GM19452 (cell line): Measurements from ENCODE around the gene STK10.
"Not testable (repeated sequence)": the region's sequence is repeated elsewhere in the genome, so short reads cannot be mapped to it uniquely, and the experiment has no call there.

Experiments
- ATAC-seq: cut with Tn5 transposase; IDR thresholded peaks from one replicate; pipeline ENCODE4 v1.9.1; 2021; ENCODE audit not compliant: unreplicated experiment

STK10 gene

DNA sequence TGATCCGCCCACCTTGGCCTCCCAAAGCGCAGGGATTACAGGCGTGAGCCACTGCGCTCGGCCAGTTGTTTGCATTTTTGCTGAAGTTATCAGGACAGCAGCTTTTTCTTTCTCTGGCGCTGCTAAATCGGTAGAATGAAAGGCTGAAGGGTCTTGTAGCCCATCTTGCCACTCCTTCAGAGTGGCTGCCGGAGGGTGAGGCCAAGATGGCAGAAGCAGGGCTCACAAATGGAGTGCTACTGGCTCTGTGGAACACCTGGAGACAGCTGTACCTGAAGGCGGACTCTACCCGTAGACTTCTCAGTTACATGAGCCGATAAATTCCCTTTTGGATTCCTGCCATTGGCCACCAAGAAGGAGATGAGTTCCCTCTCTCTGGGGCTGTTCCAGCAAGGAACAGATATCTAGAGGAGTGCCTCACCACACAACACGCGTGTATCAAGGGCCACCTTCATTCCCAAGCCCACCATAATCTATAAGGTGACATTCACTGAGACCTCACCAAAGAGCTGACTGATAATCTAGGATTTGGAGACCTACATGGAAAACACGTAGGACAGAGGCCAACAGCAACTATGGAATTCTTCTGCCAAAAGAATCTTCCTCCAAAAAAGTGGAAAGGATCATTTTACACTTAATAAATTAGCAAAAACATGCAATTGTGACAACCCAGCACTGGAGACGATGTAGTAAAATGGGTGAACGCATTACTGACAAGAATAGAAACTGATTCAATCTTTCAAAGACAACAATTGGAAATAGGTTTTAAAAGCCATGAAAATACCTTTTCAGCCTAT is 21.8 kb downstream of the STK10 start:
- ATAC-seq: no peak

DNA sequence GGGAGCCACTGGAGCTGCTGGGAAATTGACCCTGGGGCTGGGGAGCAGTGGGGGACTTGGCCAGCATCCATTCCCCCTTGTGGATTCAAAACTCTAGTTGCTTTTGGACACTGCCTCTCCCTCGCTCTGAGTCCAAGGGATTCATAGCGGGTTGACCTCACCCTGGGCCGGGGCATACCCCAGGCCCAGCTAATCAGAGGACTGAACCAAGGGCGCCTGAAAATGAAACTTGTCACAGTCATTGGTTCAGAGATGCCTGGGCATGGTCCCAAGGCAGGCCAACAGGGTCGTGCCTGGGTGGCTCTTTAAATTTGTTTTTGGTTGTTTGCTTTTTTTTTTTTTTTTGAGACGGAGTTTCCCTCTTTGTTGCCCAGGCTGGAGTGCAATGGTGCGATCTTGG is 22.6 kb downstream of the STK10 start:
- ATAC-seq: no peak

DNA sequence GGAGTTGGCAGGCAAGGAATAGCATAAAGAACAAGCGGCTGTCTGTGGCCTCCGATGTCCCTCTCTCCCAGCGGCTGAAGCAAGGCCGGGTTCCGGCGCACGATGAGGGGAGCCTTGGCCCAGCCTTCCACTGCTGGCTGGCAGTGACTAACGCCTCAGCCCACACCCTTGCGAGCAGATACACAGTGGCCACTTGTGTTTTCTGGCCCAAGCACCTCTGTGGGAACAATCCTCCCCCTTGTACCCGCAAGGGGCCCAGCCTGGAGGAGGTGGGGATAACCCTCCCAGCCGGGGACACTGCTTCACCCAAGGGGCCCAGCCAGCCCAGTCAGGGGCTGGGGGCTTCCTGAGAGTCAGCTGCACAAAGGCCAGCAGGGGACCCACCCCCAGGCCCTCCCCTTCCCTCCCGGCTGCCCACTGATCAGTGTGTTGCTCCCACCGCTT is 23.2 kb downstream of the STK10 start:
- no peak for ATAC-seq

DNA sequence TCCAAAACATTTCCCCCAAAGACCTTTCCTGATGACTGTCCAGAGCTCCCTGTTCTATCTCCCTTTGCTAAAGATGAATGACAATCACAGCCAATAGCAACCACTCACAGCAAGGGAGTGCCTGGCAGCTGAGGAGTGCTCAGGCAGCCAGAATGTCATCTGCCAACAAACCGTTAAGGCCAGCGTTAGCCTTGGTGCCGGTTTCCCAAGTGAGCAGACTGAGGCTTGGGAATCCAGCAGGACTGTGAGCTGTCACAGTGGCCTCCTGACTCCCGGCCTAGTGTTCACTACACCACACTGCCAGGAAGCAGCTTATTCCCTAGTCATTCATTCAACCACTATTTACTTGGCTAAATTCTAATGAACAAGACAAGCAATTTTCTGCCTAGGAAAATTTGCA is 24.7 kb downstream of the STK10 start:
- ATAC-seq: no peak

DNA sequence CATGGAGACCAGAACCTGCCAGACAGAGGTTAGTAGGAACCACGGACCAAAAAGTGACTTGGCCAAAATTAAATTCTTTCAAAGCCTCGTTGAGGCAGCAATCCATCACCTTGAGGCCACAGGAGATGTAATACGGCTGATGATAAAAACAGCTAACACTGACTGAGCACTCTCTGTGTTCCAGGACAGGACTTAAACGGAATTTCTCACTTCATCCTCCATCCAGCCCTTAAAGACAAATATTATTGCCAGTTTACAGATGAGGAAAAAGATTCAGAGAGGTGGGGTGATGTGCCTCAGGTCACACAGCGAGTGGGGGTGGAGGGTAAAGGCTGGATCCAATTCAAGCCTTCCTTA is 25.1 kb downstream of the STK10 start:
- no peak for ATAC-seq

DNA sequence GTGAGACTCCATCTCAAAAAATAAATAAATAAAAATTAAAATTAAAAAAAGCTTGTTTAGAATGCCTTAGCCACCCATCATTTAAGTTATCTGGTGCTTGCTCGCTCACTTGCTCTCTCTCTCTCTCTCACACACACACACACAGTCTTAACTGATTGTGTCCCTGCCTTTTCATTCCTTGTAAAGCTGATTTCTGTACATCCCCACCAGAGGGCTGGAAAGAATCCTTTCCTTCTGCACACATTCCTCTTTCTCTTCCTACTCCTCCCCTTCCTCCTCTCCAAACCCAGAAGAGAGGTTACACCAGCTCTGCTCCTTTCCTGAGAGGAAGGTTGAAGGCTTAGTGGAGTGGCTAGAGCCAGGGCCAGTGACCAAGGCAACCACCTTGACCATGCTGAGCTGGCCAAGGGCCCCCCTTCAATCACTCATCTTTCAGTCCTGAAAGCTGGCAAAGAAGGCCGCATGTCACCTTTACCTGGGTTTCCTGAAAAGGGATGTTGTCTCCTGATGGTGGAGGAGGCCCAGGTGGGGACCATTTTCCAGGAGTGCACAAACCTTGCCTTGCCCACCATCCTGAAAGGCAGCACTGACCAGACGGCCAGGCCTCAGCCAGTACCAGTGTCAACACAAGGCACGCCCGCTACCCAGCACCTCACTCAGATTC is 25.6 kb downstream of the STK10 start:
- ATAC-seq: no peak

DNA sequence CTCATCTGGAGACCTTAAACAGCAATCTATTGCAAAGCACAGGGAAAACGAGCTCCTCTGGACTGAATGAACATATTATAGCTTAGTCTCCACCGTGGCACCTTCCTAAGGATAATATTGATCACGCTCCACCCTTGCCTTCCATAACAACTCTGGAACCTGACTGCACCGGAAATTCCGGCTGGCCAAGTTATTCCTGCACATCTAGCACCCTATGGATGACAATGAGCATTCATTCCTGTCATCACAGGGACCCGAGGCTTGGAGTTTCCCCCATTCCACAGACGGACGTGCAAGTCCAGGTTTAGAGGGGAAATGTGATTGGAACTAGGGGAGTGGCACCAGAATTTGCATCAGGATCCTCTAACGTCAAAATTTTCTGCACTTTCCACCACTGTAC is 27.5 kb downstream of the STK10 start:
- ATAC-seq: no peak

DNA sequence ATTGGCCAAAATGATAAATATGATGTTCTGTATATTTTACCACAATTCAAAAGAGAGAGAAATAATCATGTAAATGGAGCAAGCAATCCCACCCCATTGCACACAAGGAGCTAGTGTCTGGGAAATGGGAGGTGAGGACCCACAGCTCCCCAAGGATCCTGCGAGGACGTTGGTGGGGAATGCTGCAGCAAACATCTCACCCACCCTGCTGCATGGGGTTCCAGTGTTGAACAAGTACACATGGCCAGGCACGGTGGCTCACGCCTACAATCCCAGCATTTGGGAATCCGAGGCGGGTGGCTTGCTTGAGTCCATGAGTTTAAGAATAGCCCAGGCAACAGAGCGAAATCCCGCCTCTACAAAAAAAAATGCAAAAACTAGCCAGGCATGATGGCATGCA is 29.0 kb downstream of the STK10 start:
- ATAC-seq: no peak

DNA sequence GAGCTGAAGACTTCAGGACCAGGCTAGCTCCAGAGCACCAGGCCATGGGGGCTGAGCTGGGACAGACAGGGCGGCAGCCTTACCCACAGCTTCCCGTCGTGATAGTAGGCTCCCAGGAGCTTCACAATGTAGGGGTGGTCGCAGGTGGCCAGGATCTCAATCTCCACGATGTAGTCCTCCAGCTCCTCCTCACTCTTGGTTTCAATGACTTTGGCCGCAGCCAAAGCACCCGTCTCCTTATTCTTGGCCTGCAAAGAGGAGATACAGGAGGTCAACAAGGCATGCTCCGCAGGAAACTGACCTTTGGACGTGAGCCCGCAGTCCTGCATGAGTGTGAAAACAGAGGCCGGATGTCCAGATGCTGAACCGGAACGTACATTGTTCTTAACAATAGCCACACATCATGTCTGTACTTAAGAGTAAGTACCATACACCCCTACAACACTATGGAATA is 31.5 kb downstream of the STK10 start:
- ATAC-seq: no peak

DNA sequence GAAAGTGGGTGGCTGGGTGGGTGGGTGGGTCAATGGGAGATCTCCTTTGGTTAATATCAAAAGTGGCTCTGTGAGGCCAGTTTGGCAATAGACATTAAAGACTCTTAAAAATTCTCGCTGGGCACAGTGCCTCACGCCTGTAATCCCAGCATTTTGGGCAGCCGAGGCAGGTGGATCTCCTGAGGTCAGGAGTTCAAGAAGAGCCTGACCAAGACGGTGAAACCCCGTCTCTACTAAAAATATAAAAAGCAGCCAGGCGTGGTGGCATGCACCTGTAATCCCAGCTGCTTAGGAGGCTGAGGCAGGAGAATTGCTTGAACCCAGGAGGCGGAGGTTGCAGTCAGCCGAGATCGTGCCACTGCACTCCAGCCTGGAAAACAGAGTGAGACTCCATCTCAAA is 32.9 kb downstream of the STK10 start:
- not testable (repeated sequence) for ATAC-seq

DNA sequence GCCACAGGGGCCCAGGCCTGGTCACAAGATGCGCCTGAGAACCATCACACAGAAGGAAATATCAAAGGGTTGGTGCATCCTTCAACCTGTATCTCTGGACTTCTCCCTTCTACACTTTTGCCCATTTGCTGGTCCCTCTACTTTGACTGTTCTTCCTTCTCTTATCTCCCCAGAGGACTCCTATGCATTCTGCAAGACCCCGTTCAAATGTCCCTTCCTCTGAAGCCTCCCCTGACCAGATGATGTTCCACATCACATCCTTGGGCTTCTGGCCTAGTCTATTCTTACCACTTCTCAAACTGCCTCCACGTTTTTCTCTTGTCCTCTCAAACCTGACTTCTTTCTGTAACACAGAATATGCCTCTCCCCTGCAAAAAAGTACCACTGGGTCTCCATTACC is 34.3 kb downstream of the STK10 start:
- no peak for ATAC-seq

DNA sequence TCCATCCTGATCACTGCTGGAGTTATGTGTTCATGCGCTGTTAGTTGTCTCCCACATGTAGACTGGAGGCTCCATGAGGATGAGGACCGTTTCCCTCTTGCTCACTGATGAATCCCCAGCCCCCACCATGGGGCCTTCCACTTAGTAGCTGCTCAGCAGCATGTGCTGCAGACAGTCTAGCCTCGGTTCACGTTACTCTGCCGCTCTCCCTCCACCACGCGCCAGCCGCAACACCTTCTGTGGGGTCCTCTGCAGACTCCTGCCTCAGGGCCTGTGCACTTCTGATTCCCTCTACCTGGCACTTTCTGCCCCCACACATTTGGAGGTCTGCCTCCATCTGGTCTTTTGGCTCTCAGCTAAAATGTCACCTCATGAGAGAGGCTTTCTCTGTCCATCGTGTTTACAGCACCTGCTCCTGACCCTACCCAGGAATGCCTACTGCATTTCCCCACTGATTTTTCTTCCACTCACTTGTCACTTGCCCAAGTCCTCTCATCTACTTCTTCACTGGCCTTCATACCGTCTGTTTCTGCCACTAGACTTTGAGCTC is 36.3 kb downstream of the STK10 start:
- no peak for ATAC-seq

DNA sequence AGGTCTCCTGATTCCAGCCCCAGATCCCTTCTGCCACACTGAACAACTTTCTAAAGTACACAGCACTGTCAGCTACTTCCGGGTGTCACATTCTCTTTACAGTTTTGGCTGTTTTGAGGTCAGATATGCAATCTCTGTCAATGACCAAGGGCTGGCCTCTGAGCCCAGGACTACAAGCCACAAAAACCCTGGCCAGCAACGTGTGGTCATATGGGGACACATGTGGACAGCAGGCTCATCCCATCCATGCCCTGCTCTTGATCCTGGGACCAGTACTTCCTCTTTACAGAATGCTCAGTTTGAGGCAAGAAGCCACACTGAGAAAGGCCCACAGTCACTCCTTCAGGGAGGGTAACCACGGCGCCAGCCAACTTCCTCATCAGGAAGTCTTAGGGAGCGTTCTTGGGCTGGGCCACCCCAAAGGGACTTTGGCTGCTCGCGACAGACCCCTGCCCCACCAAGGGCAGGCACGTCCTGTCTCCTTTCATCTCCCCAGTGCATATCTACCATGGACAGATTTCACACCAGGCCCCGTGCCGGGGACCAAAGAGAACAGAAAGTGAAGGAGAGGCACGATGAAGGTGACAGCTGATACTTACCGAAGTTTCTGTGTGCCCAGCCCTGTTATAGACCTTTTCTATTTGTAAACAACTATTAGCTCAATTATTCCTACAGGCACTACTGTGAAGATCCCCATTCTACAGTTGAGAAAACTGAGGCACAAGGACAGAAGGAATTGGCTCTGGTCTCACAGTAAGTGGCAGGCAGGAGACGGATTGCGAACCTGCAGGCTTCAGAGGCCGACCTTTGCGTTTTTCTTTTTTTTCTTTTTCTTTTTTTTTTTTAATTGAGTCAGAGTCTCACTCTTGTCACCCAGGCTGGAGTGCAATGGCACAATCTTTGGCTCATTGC is 37.3 kb downstream of the STK10 start:
- ATAC-seq: peak; percentile 81

DNA sequence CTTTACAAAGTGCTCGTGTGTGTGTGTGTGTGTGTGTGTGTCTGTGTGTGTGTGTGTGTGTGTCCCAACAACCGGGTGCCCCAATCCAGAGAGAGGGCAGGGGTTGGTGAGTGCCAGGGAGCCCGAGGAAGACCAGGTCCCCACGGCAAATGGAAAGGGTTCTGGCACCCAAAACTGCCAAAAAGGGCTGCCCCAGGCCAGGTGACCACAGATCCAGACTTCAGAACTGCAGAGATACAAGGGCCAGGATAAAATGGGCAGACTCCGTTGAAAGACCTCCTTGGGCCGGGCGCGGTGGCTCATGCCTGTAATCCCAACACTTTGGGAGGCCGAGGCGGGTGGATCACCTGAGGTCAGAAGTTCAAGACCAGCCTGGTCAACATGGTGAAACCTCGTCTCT is 38.5 kb downstream of the STK10 start:
- ATAC-seq: not testable (repeated sequence)

DNA sequence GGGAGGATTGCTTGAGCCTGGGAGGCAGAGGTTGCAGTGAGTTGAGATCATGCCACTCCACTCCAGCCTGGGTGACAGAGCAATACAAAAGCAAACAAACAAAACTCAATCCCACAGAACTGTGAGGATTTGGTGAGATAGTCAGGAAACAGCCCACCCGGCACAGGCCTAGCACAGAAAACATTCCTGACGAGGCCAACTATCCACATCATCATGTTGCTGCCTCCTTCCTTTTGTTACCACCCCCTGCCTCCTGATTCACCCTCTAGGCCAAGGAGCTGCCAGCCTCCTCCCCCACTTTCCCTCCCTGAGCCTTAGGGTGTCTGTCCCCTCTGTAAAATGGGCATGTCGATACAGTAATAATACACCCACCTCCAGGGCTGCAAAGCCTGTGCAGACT is 39.0 kb downstream of the STK10 start:
- ATAC-seq: no peak

DNA sequence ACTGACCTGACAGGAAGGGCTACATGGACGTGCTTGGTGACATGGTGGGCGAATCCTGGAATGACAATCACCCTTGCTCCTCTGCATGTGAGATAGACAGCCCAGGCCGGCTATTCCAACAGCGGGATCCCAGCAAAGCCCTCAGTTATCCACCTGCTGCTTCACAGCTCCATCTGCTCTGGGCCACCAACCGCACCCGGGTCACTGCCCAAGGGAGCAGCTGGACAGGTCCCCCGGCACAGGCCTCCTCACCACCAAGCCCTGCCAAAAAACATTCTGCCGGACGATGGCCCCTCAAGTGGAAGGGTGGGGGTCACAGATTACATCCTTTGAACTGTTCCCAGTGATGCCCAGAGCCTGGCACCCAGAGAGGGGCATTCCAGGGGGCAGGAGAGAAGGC is 39.6 kb downstream of the STK10 start:
- ATAC-seq: no peak

DNA sequence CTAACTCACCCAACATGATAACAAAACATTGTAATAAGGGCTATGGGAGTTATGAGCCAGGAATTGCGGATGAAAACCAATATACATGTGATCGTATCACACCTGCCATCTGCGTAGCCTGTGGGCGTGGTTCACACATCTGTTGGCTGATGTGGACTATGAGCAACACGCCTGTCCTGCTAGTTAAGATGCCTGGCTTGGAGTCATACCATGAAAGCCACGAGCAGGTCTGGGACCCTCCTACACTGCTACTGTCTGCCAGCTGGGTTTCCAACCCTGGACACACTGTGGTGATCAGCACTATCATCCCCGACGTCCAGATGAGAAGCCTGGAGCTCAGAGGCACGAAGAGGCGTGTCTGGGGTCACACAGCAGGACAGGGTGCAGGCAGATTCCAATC is 40.2 kb downstream of the STK10 start:
- ATAC-seq: no peak

DNA sequence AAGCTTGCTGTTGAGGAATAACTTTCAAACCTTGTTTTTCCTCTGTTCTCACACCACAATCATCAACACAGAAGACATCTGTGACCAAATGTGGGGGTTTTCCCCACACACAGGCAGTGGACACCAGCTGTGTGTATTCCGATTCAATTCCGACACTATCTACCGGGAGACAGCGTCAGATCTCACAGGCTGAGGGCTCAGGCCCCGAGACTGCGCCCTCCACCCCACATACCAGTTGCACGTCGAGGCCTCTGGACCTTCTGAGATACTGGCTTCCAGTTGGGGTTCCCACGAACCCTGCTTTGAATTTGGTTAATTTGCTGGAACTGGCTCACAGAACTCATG is 41.3 kb downstream of the STK10 start:
- ATAC-seq: no peak

DNA sequence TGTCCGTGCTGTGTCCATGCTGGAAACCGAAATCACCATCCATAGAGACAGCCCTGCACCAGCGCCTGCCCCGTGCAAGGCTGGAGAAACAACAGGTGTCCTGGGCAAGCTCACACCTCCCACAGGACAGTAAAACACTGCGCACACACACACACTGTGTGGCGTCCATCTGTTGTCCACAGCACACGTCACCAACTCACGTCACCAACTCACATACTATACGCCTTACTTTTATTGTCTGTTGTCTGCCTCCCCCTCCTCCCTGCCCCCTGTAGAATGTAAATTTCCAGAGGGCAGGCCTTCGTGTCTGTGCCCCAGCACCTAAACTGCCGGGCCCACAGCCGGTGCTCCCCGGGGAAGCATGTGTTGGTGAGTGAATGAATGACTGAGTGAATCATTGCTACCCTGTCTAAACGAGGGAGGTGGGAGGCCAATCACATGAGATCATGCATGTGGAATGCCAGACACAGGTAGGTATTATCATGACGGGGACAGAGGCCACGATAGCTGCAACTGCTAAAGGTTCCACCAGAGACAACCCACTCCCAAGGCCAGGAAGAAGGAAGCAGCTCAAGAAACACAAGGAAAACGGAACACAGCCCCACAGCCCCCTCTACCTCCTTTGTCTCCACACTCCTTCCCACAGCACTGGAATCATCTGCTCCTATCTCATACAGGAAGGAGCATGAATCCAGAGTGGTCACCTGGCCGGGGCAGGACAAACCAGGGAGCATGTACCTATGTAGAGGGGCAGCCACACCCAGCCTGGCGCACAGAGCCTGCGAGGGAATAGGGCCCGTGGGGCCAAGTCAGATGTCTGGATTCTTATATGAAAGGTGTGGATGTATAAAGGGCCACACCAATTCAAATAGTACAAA is 41.9 kb downstream of the STK10 start:
- ATAC-seq: no peak
